ENCODE data around the gene FBLN1. TPM values are rescaled to one million over a fixed set of nuclear protein-coding genes. Genes with fewer than 3 reads are reported as not detected.

The FBLN1 gene
- total RNA-seq, 4 donors from 2014 or later, result 48.6 to 92.1 (median 68.9) TPM

GRCh38 chr22:45455212-45455611 lies 47.5 kb upstream of the FBLN1 start:
- H3K27ac ChIP-seq, result no peak overlapping the region
- peaks cover 0 to 8% (median 0%) of the 10 kb centered on the region in 4 donors for H3K4me1 ChIP-seq
- no peaks in the 10 kb centered on the region for H3K9me3 ChIP-seq
- no peak overlapping the region for H3K4me3 ChIP-seq
- no peak for TF ChIP-seq POLR2AphosphoS5 (IDR thresholded peaks at IDR 0.05)
- in situ Hi-C loops (cut with MboI; ENCODE audit: low pct_ligation_motif_present in 1 of 4, low pct_unique_long_range_greater_than_20kb in 1 of 4, low sequenced_read_pairs in 3 of 4) (no loop called here), intact Hi-C loops (cut with DNase I; ENCODE audit: low total_unique reads) (no loop called here)
- no peaks in the 10 kb centered on the region for H3K27me3 ChIP-seq
- no peaks in the 10 kb centered on the region for H3K36me3 ChIP-seq
- DNase-seq, result no peak
- 74 to 81% methylated on average over 3 to 14 of the region's 14 CpGs for WGBS, 2 donors (ENCODE audit: low coverage in 1 of 2)

GRCh38 chr22:45455621-45456020 lies 47.1 kb upstream of the FBLN1 start:
- in situ Hi-C loops (cut with MboI; ENCODE audit: low pct_ligation_motif_present in 1 of 4, low pct_unique_long_range_greater_than_20kb in 1 of 4, low sequenced_read_pairs in 3 of 4) (no loop called here), intact Hi-C loops (cut with DNase I; ENCODE audit: low total_unique reads) (no loop called here)
- peaks cover 0 to 8% (median 0%) of the 10 kb centered on the region in 4 donors for H3K4me1 ChIP-seq
- no peaks in the 10 kb centered on the region for H3K9me3 ChIP-seq
- no peaks in the 10 kb centered on the region for H3K27me3 ChIP-seq
- DNase-seq, result no peak
- no peaks in the 10 kb centered on the region for H3K36me3 ChIP-seq
- TF ChIP-seq POLR2A (IDR thresholded peaks at IDR 0.05) (no peak), EP300 (IDR thresholded peaks at IDR 0.05; ENCODE audit: low read depth) (no peak), CTCF (IDR thresholded peaks at IDR 0.05) (no peak), POLR2AphosphoS5 (IDR thresholded peaks at IDR 0.05) (no peak)
- WGBS, 2 donors (ENCODE audit: low coverage in 1 of 2), result 87% methylated on average over 4 of the region's 4 CpGs; no CpG with 5 or more reads in 1 of the 2 donors
- no peak overlapping the region for H3K27ac ChIP-seq
- no peak overlapping the region for H3K4me3 ChIP-seq

- no peaks in the 10 kb centered on the region for H3K27me3 ChIP-seq
- H3K36me3 ChIP-seq, result no peaks in the 10 kb centered on the region
- H3K4me3 ChIP-seq, result no peak overlapping the region
- TF ChIP-seq CTCF (IDR thresholded peaks at IDR 0.05) (no peak), EP300 (IDR thresholded peaks at IDR 0.05; ENCODE audit: low read depth) (no peak), POLR2A (IDR thresholded peaks at IDR 0.05) (no peak), POLR2AphosphoS5 (IDR thresholded peaks at IDR 0.05) (no peak)
- 85 to 86% methylated on average over 2 to 8 of the region's 8 CpGs for WGBS, 2 donors (ENCODE audit: low coverage in 1 of 2)
- H3K27ac ChIP-seq, result no peak overlapping the region
- intact Hi-C loops (cut with DNase I; ENCODE audit: low total_unique reads) (no loop called here), in situ Hi-C loops (cut with MboI; ENCODE audit: low pct_ligation_motif_present in 1 of 4, low pct_unique_long_range_greater_than_20kb in 1 of 4, low sequenced_read_pairs in 3 of 4) (no loop called here)
- H3K4me1 ChIP-seq, result peaks cover 0 to 4% (median 0%) of the 10 kb centered on the region in 4 donors
- no peak for DNase-seq
- H3K9me3 ChIP-seq, result no peaks in the 10 kb centered on the region
Observed at GRCh38 chr22:45456811-45457210, 45.9 kb upstream of the FBLN1 start.

DNA sequence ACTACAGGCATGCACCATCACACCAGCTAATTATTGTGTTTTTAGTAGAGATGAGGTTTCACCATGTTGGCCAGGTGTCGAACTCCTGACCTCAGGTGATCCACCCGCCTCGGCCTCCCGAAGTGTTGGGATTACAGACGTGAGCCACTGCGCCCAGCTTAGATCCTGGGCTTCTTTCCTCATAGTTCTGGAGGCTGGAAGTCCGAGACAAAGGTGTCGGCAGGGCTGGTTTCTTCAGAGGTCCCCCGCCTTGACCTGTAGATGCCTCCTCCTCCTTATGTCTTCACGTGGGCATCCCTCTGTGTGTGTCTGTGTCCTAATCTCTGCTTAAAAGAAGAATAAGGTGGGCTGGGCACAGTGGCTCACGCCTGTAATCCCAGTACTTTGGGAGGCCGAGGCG lies 44.2 kb upstream of the FBLN1 start:
- H3K4me3 ChIP-seq, result no peak overlapping the region
- 96% methylated on average over 13 of the region's 13 CpGs; no CpG with 5 or more reads in 1 of the 2 donors for WGBS, 2 donors (ENCODE audit: low coverage in 1 of 2)
- in situ Hi-C loops (cut with MboI; ENCODE audit: low pct_ligation_motif_present in 1 of 4, low pct_unique_long_range_greater_than_20kb in 1 of 4, low sequenced_read_pairs in 3 of 4), result no loop called here
- H3K36me3 ChIP-seq, result no peaks in the 10 kb centered on the region
- no peaks in the 10 kb centered on the region for H3K9me3 ChIP-seq
- intact Hi-C loops (cut with DNase I; ENCODE audit: low total_unique reads), result no loop called here
- H3K27ac ChIP-seq, result no peak overlapping the region
- DNase-seq, result no peak
- H3K4me1 ChIP-seq, result peaks cover 0 to 3% (median 0%) of the 10 kb centered on the region in 4 donors
- H3K27me3 ChIP-seq, result no peaks in the 10 kb centered on the region
- no peak for TF ChIP-seq CTCF (IDR thresholded peaks at IDR 0.05)
- TF ChIP-seq EP300 (IDR thresholded peaks at IDR 0.05; ENCODE audit: low read depth), result no peak
- TF ChIP-seq POLR2AphosphoS5 (IDR thresholded peaks at IDR 0.05), result no peak
- no peak for TF ChIP-seq POLR2A (IDR thresholded peaks at IDR 0.05)

- no peaks in the 10 kb centered on the region for H3K27me3 ChIP-seq
- H3K27ac ChIP-seq, result peak overlapping the region in 2 of 4 donors; percentile 58 to 74
- intact Hi-C loops (cut with DNase I; ENCODE audit: low total_unique reads), result no loop called here
- DNase-seq, result no peak
- no peaks in the 10 kb centered on the region for H3K9me3 ChIP-seq
- in situ Hi-C loops (cut with MboI; ENCODE audit: low pct_ligation_motif_present in 1 of 4, low pct_unique_long_range_greater_than_20kb in 1 of 4, low sequenced_read_pairs in 3 of 4), result no loop called here
- no peak for TF ChIP-seq EP300 (IDR thresholded peaks at IDR 0.05; ENCODE audit: low read depth)
- no peak for TF ChIP-seq POLR2AphosphoS5 (IDR thresholded peaks at IDR 0.05)
- TF ChIP-seq CTCF (IDR thresholded peaks at IDR 0.05), result no peak
- no peak for TF ChIP-seq POLR2A (IDR thresholded peaks at IDR 0.05)
- no peaks in the 10 kb centered on the region for H3K36me3 ChIP-seq
- no peak overlapping the region for H3K4me3 ChIP-seq
- 90 to 92% methylated on average over 6 to 8 of the region's 8 CpGs for WGBS, 2 donors (ENCODE audit: low coverage in 1 of 2)
- peaks cover 0 to 3% (median 0%) of the 10 kb centered on the region in 4 donors for H3K4me1 ChIP-seq
Observed at GRCh38 chr22:45459235-45459634, 43.4 kb upstream of the FBLN1 start.

All from transverse colon (tissue), 4 donors.